HG03575 (cell line): ENCODE measurements around the gene MINDY4B.
"Not testable (repeated sequence)": the region's sequence is repeated elsewhere in the genome, so short reads cannot be mapped to it uniquely, and the experiment has no call there.

ENCODE experiments used
- ATAC-seq: cut with Tn5 transposase; IDR thresholded peaks from one replicate; pipeline ENCODE4 v1.9.1; 2021; ENCODE audit not compliant: unreplicated experiment, insufficient number of reproducible peaks, low FRiP score; ENCODE audit errors: extremely low read depth

The MINDY4B gene

GRCh38 chr3:150863921-150864320 lies 41.3 kb downstream of the MINDY4B start:
- not testable (repeated sequence) for ATAC-seq

GRCh38 chr3:150861851-150862250 lies 43.4 kb downstream of the MINDY4B start:
- no peak for ATAC-seq

- ATAC-seq: not testable (repeated sequence)
Measured at GRCh38 chr3:150857936-150858335, 47.3 kb downstream of the MINDY4B start.

- ATAC-seq: no peak
Measured at GRCh38 chr3:150850191-150850590, 55.0 kb downstream of the MINDY4B start.

- ATAC-seq: no peak
Measured at GRCh38 chr3:150848864-150849263, 56.4 kb downstream of the MINDY4B start.

GRCh38 chr3:150847433-150847832 lies 57.8 kb downstream of the MINDY4B start:
- ATAC-seq: no peak

GRCh38 chr3:150844484-150844883 lies 60.8 kb downstream of the MINDY4B start:
- ATAC-seq: no peak

- no peak for ATAC-seq
Measured at GRCh38 chr3:150843241-150843640, 62.0 kb downstream of the MINDY4B start.

- ATAC-seq: no peak
Measured at GRCh38 chr3:150840802-150841515, 64.3 kb downstream of the MINDY4B start.

GRCh38 chr3:150830745-150831144 lies 74.5 kb downstream of the MINDY4B start:
- ATAC-seq: no peak

- ATAC-seq: no peak
Measured at GRCh38 chr3:150830094-150830681, 75.1 kb downstream of the MINDY4B start.

- ATAC-seq: no peak
Measured at GRCh38 chr3:150829408-150829807, 75.8 kb downstream of the MINDY4B start.

GRCh38 chr3:150828997-150829396 lies 76.2 kb downstream of the MINDY4B start:
- ATAC-seq: no peak

- no peak for ATAC-seq
Measured at GRCh38 chr3:150828261-150828660, 77.0 kb downstream of the MINDY4B start.

GRCh38 chr3:150826466-150827282 lies 78.6 kb downstream of the MINDY4B start:
- no peak for ATAC-seq

GRCh38 chr3:150825916-150826377 lies 79.3 kb downstream of the MINDY4B start:
- no peak for ATAC-seq

GRCh38 chr3:150825192-150825915 lies 79.9 kb downstream of the MINDY4B start:
- ATAC-seq: no peak

GRCh38 chr3:150823277-150823676 lies 82.0 kb downstream of the MINDY4B start:
- no peak for ATAC-seq

GRCh38 chr3:150822636-150823035 lies 82.6 kb downstream of the MINDY4B start:
- ATAC-seq: no peak
